ENCODE data around the gene PXMP2.
A peak's percentile ranks its signal among the peaks of the same experiment; 100 is the strongest.

The PXMP2 gene

DNA sequence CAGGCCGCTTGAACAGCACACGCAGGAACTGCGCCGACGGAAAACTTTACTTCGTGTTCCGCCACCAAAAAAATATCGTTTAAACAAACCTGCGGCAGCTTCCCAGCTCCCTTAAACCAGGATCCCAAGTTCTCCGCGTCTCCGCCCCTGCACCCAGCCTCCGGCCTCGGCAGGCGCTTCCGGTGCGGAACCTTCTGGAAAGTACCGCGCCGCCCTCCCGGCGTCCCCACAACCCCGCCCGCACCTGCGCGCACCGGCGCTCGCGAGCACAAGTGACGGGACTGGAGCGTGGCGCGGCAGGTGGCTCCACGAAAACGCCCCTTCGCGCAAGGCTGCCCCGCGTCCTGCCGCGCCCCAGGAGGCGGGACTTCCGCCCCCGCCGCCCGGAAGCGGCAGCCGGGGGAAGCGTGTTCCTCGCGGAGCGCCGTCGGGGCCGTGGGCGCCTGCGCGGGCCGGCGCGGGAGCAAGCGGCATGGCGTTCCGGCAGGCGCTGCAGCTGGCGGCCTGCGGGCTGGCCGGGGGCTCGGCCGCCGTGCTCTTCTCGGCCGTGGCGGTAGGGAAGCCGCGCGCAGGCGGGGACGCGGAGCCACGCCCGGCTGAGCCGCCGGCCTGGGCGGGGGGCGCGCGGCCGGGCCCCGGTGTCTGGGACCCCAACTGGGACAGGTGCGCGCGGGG is 23.2 kb downstream of the PXMP2 start, which contains the start of gene PGAM5:
Gene PGAM5, plus strand, starts transcription at position 438 of the 675 bp plus-strand sequence. Its CDS starts 35 bp downstream, at position 473.
- TF ChIP-seq CTCF (IDR thresholded peaks at IDR 0.05; ENCODE audit: insufficient read depth, missing control alignments), result no peak
- DNase-seq (ENCODE audit: insufficient read length, low spot score) (peak; percentile 74), FAIRE-seq (no peak)

DNA sequence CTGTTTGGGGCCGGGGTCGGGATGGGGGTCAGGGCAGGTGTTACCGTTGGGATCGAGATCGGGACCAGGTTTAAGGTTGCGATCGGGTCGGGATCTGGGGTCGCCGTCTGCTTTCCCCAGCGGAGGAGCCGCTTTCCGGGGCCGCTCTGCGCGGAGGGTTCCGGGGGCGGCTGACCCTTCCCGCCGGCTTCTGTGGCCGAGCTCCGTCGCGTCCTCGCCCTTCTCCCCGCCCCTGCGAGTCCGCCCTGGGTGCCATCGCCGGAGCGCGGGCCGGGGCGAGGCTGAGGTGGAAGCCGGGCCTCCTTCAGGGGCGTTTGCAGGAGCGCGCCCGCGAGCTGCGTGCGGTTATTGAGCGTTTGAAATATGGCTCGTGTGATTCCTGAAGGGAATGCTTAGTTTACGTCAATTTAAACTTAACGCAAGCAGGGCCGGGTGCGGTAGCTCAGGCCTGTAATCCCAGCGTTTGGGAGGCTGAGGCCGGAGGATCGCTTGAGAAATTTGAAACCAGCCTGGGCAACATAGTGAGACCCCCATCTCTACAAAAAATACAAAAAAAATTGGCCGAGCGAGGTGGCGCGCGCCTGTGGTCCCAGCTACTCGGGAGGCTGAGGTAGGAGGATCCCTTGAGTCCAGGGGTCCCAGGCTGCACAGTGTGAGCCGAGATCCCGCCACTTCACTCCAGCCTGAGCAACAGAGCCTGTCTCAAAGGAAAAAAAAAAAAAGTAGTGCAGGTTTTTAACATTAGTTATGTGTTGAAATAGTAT is 23.9 kb downstream of the PXMP2 start:
- TF ChIP-seq CTCF (IDR thresholded peaks at IDR 0.05; ENCODE audit: insufficient read depth, missing control alignments), result no peak
- DNase-seq (ENCODE audit: insufficient read length, low spot score) (no peak), FAIRE-seq (no peak)

DNA sequence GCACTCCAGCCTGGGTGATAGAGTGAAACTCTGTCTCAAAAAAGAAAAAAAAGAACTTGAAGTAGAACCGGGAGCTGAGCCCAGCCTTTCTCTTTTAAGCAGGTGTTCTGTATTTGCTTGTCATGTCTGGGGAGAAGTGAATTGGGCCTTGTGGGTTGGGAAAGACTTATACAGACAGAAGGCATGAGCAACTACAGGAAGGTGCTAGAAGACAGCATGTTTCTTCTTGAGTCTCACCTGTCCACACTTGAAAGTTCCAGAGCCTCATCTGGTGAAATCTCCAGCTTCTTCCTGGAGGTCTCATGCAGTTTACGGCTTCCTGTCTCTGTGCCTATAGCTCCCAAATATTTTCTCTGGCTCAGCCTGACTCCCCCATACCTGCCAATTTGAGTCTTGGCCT is 25.7 kb downstream of the PXMP2 start:
- DNase-seq (ENCODE audit: insufficient read length, low spot score) (no peak), FAIRE-seq (no peak)
- no peak for TF ChIP-seq CTCF (IDR thresholded peaks at IDR 0.05; ENCODE audit: insufficient read depth, missing control alignments)

- FAIRE-seq, result no peak
- DNase-seq (ENCODE audit: insufficient read length, low spot score), result no peak
- TF ChIP-seq CTCF (IDR thresholded peaks at IDR 0.05; ENCODE audit: insufficient read depth, missing control alignments), result no peak
Measured at GRCh38 chr12:132715874-132716273, 28.5 kb downstream of the PXMP2 start.

DNA sequence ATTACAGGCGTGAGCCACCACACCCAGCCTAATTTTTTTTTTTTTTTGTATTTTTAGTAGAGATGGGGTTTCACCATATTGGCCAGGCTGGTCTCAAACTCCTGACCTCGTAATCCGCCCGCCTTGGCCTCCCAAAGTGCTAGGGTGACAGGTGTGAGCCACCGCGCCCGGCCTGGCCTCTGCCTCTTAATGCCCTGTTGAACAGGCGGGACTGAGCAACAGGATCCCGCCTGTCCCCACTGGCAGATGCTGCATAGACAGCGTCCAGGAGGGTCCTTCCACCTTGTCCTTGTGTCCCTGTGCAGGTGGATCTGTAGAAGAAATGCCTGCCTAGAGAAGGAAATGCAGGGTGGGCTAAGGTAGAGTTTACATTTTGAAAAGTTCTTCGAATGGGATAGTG is 29.0 kb downstream of the PXMP2 start:
- no peak for TF ChIP-seq CTCF (IDR thresholded peaks at IDR 0.05; ENCODE audit: insufficient read depth, missing control alignments)
- DNase-seq (ENCODE audit: insufficient read length, low spot score) (no peak), FAIRE-seq (no peak)

- DNase-seq (ENCODE audit: insufficient read length, low spot score) (no peak), FAIRE-seq (no peak)
- TF ChIP-seq CTCF (IDR thresholded peaks at IDR 0.05; ENCODE audit: insufficient read depth, missing control alignments), result no peak
Measured at GRCh38 chr12:132717011-132717410, 29.6 kb downstream of the PXMP2 start.

Measured in D721Med (cell line).